GM12872 (cell line): ENCODE measurements around the gene ANKRD10.

Experiments used
- TF ChIP-seq, protein P1 (sequence below): IDR thresholded peaks from 3 replicates; pipeline ENCODE4 v1.5.1; 2011; ENCODE audit warnings: low read depth, mild to moderate bottlenecking, low read length, moderate library complexity; ENCODE audit not compliant: insufficient read depth

ANKRD10 gene

DNA sequence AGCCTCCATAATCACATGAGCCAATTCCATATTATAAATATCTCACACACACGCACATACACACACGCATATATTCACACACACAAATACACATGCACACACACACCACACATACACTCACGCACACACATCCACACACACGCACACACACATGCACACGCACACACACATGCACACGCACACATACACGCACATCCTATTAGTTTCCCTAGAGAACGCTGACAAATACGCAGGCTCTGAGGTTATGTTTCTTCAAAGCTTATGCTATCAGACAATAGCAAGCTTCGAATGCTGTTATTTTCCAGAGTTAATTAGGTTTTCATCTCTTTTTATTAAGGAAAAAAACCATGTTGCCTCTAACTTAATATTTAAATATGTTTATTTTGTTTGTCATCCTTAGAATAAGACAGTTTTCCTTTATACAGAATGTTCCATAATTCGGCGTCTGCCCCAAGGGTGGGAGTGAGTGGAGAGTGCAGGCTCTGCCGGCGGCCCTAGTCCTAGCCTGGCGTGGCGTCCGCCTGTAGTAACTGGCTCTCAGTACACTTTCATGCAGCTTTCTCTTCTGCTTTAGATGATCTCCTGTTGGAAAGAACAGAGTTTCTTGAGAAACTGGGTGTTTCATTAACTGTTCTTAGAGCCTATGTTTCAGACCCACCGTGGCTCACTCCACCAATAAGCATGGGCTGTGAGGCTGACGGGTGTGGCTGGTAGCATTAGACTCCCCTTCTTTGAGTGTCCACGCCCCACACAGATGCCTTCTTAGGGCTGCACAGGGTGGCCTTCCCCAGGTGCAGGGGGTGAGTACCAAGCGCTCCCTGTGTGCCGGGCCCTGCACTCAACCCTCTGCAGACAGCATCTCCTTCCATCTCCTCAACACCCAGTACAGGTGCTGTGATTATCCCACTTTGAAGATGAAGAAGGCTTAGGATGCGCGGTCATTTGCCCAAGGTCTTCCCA is 30.4 kb upstream of the ANKRD10 start:
- TF ChIP-seq, protein P1, sequence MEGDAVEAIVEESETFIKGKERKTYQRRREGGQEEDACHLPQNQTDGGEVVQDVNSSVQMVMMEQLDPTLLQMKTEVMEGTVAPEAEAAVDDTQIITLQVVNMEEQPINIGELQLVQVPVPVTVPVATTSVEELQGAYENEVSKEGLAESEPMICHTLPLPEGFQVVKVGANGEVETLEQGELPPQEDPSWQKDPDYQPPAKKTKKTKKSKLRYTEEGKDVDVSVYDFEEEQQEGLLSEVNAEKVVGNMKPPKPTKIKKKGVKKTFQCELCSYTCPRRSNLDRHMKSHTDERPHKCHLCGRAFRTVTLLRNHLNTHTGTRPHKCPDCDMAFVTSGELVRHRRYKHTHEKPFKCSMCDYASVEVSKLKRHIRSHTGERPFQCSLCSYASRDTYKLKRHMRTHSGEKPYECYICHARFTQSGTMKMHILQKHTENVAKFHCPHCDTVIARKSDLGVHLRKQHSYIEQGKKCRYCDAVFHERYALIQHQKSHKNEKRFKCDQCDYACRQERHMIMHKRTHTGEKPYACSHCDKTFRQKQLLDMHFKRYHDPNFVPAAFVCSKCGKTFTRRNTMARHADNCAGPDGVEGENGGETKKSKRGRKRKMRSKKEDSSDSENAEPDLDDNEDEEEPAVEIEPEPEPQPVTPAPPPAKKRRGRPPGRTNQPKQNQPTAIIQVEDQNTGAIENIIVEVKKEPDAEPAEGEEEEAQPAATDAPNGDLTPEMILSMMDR: no peak

DNA sequence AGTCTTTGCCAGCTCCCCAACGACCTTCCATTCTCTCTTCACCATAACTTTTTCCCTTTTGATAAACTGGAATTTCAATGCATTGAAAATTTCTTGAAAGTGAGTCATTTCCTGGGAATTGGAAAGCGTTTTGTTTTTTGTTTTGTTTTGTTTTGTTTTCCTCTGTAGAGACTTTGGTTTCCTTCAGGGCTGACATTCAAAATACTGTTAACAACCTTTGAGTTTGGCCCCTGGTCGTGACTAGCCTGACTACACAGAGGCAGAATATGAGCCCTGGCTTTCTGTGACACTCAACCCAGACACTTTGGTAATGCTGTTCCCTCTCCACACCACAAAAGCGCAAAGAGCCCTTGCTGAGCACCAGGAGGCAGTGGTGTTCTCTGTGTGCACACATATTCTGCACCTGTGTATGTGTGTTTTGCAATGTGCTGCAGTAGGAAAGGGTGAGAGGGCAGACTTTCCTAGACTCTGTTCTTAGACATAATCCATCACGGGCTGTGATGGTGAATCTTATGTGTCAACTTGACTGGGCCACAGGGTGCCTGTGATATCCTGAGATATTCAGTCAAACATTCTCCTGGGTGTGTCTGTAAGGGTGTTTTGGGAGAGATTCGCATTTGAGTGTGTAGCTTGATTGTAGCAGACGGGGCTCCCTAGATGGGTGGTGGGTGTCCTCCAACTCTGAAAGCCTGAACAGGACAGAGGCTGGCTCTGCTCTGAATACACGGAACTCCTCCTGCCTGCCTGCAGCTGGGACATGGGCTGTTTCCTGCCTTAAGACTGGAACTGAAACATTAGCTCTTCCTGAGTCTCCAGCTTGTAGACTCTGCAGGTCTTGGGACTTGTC is 29.5 kb upstream of the ANKRD10 start:
- TF ChIP-seq, protein P1: peak; percentile 65

DNA sequence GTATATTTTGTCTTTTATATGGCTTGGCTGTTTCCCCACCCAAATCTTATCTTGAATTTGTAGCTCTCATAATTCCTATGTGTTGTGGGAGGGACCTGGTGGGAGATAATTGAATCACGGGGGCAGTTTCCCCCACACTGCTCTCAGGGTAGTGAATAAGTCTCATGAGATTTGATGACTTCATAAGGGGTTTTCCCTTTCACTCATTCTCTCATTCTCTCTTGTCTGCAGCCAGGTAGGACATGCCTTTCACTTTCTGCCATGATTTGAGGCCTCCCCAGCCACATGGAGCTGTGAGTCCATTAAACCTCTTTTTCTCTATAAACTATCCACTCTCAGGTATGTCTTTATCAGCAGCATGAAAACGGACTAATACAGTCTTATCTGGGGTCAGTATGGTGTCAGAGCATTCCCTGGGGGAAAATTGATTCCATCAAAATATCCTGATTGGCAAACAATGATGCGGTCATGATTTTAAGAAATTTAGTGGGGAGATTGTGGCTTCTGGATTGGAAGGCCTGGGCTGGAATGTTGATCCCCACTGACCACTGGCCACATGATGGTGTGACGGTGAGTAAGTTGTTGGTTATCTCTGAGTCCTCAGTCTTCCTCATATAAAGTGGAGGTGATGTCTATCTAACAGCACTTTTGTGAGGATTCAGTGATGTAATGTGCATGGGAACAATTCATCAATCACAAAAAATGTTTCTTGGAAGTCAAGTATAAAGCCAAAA is 27.5 kb upstream of the ANKRD10 start:
- TF ChIP-seq, protein P1: no peak

DNA sequence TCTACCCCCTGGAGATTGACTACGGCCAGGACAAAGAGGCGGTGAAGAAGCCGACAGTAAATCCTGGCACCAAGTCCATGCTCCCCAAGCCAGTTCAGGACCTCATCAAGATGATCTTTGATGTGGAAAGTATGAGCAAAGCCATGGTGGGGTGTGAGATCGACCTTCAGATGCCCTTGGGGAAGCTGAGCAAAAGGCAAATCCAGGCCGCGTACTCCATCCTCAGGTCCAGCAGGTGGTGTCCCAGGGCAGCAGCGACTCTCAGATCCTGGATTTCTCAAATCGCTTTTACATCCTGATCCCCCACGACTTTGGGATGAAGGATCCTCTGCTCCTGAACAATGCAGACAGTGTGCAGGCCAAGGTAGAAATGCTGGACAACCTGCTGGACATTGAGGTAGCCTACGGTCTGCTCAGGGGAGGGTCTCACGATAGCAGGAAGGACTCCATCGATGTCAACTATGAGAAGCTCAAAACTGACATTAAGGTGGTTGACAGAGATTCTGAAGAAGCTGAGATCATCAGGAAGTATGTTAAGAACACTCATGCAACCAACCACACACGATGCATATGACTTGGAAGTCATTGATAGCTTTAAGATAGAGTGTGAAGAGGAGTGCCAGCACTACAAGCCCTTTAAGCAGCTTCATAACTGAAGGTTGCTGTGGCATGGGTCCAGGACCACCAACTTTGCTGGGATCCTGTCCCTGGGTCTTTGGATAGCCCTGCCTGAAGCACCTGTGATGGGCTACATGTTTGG is 24.0 kb upstream of the ANKRD10 start:
- TF ChIP-seq, protein P1: no peak

DNA sequence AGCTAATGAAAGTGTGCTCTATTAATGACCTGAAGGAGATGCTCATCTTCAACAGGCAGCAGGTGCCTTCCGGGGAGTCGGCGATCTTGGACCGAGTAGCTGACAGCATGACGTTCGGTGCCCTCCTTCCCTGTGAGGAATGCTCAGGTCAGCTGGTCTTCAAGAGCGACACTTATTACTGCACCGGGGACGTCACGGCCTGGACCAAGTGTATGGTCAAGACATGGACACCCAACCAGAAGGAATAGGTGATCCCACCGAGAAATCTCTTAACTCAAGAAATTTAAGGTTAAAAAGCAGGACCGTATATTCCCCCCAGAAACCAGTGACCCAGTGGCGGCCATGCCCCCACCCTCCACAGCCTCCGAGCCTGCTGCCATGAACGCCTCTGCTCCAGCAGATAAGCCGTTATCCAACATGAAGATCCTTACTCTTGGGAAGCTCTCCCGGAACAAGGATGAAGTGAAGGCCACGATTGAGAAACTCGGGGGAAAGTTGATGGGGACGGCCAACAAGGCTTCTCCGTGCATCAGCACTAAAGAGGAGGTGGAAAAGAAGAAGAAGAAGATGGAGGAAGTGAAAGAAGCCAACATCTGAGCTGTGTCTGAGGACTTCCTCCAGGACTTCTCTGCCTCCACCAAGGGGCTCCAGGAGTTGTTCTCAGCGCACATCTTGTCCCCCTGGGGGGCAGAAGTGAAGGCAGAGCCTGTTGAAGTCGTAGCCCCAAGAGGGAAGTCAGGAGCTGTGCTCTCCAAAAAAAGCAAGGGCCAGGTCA is 22.8 kb upstream of the ANKRD10 start:
- TF ChIP-seq, protein P1: no peak

DNA sequence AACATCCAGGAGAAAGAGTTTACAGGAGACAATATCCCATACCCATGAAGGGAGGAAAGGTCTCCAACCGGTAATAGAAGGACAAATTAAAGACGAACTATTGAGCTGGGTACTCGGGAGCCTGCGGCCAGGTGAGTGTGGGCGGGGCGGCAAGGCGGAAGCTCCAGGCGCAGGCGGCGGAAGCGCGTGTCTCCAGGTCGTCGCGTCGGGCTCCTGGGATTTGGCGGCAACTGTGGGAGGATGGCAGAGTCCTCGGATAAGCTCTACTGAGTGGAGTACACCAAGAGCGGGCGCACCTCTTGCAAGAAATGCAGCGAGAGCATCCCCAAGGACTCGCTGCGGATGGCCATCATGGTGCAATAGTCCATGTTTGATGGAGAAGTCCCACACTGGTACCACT is 21.6 kb upstream of the ANKRD10 start:
- TF ChIP-seq, protein P1: no peak
